Measurements from ENCODE around the gene C1QBP. TPM values are rescaled to one million over a fixed set of nuclear protein-coding genes. Genes with fewer than 3 reads are reported as not detected.
A peak's percentile ranks its signal among the peaks of the same experiment; 100 is the strongest.

C1QBP gene
- total RNA-seq, 1 donor from 2014 or later = 73.7 TPM

DNA sequence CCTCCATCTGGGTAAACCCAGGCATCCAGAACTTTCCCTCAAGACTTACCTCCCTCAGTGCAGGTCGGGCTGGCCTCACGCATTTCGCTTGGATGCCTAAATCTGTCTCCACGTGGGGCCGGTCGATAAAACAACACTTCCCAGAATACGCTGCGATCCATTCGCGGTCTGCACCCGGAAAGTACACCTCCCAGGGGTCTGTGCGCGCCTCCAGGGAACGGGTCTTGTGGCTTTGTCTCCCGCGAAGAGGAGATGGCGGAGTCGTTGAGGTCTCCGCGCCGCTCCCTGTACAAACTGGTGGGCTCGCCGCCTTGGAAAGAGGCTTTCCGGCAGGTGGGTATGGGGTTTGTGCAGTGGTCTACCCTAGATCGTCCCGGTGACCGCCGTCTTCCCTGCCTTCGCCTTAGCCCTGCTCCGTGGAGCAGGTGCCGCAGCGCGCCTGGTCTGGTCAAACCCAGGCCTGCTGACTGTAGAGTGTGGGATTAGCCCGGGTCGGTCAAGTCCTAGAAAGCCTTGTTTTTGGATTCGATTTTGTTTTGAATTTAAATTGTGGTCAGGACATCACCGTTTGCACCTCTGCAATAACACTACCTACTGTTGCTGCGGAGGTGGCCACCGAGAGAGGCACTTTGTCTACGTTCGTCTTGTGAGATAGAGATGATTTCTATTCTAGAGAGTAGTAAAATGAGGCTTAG, 18.8 kb downstream of the C1QBP start, which contains the start of gene RPAIN:
Gene RPAIN, plus strand, starts transcription at position 224 of the 695 bp plus-strand sequence. Its CDS starts 29 bp downstream, at position 253.
- peak within 1 kb of the TSS; percentile 88 for H3K27ac ChIP-seq
- ATAC-seq = peak; percentile 90
- intact Hi-C loops (cut with DNase I) = no loop called here
- H3K36me3 ChIP-seq = peaks cover 62% of the 10 kb centered on the region
- H3K4me1 ChIP-seq = peaks cover 30% of the 10 kb centered on the region
- H3K9me3 ChIP-seq = no peaks in the 10 kb centered on the region
- peak; percentile 93 for DNase-seq
- H3K27me3 ChIP-seq = no peaks in the 10 kb centered on the region
- TF ChIP-seq, protein P1, sequence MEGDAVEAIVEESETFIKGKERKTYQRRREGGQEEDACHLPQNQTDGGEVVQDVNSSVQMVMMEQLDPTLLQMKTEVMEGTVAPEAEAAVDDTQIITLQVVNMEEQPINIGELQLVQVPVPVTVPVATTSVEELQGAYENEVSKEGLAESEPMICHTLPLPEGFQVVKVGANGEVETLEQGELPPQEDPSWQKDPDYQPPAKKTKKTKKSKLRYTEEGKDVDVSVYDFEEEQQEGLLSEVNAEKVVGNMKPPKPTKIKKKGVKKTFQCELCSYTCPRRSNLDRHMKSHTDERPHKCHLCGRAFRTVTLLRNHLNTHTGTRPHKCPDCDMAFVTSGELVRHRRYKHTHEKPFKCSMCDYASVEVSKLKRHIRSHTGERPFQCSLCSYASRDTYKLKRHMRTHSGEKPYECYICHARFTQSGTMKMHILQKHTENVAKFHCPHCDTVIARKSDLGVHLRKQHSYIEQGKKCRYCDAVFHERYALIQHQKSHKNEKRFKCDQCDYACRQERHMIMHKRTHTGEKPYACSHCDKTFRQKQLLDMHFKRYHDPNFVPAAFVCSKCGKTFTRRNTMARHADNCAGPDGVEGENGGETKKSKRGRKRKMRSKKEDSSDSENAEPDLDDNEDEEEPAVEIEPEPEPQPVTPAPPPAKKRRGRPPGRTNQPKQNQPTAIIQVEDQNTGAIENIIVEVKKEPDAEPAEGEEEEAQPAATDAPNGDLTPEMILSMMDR (IDR thresholded peaks at IDR 0.05) = no peak
- peak within 1 kb of the TSS; percentile 92 for H3K4me3 ChIP-seq

DNA sequence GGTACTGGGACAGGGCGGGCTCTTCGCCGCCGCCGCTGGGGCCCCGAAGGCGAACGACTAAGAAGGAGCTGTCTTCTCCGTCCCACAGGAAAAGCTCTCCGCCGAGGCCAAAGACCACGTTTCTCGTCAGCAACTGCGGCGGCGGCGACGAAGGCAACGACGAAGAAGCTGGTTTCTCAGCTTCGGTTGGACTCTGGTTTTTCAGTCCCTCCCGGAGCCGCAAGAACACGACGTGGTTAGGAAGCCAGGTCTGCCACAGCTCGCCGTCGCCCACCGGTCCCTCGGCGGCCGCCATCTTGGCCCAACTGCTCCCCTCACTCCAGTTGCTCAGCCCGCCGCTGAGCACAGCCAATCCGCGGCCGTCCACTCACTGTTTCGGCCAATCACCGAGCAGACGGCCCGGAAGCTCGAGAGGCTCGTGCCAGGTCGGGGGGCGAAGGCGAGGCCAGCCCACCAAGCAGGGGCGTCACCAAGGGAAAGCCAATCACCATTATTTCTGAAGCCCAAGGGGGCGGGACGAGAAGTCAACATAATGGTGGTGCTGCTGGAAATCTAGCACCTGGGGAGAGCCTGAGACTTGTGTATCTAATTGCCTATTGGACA, 19.5 kb downstream of the C1QBP start, which contains the start of gene NUP88:
Gene NUP88, minus strand, starts transcription at position 307 of the 603 bp plus-strand sequence. Its CDS starts 12 bp downstream, at position 295.
- DNase-seq (peak; percentile 98), ATAC-seq (peak; percentile 99)
- H3K27me3 ChIP-seq = no peaks in the 10 kb centered on the region
- peaks cover 62% of the 10 kb centered on the region for H3K36me3 ChIP-seq
- TF ChIP-seq, protein P1 (IDR thresholded peaks at IDR 0.05) = no peak
- no peaks in the 10 kb centered on the region for H3K9me3 ChIP-seq
- H3K27ac ChIP-seq = peak within 1 kb of the TSS; percentile 88
- peaks cover 30% of the 10 kb centered on the region for H3K4me1 ChIP-seq
- intact Hi-C loops (cut with DNase I) = no loop called here
- H3K4me3 ChIP-seq = peak within 1 kb of the TSS; percentile 92

DNA sequence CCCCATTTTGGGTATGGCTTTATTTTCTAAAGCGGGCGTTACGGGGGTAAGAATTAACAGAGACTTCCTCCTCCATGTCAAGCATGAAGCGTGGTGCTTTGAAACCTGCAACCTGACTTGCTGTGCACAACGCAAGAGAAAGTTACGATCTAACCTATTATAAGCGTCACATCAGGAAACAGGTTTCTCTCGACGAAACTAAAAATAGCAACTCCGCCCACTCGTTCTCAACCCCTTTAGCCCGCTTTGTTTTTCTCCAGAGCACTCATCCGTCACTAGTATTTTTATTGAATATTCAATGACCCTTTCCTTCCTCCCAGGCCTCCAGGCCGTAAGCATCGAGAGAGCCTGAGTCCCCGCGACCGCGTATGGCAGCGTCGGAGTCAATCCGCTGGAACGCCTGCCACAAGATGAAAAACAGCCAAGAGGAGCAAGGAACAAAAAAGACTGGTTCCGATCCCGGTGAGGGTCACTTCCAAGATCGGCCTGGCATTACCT, 20.0 kb downstream of the C1QBP start:
- ATAC-seq = peak; percentile 2
- TF ChIP-seq, protein P1 (IDR thresholded peaks at IDR 0.05) = no peak
- H3K4me1 ChIP-seq = peaks cover 30% of the 10 kb centered on the region
- intact Hi-C loops (cut with DNase I) = no loop called here
- peak overlapping the region; percentile 92 for H3K4me3 ChIP-seq
- peaks cover 62% of the 10 kb centered on the region for H3K36me3 ChIP-seq
- no peak for DNase-seq
- H3K9me3 ChIP-seq = no peaks in the 10 kb centered on the region
- H3K27ac ChIP-seq = peak overlapping the region; percentile 88
- H3K27me3 ChIP-seq = no peaks in the 10 kb centered on the region

DNA sequence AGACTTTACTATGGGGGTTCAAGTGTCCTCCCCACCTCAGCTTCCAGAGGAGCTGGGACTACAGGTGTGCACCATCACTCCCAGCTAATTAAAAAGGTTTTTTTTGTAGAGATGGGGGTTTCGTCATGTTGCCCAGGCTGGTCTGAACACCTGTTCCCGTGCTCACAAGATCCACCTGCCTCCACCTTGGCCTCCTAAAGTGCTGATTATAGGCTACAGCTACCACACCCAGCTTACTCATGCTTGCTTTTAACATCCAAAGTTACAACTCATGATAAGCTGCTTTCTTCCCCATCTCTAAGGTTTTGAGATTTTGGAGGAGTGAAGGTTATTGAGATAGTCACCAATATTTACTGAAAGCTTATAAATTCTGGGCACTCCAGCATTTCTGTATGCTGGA, 22.1 kb downstream of the C1QBP start:
- no peaks in the 10 kb centered on the region for H3K27me3 ChIP-seq
- H3K27ac ChIP-seq = no peak overlapping the region
- no peaks in the 10 kb centered on the region for H3K9me3 ChIP-seq
- TF ChIP-seq, protein P1 (IDR thresholded peaks at IDR 0.05) = no peak
- intact Hi-C loops (cut with DNase I) = no loop called here
- no peak for ATAC-seq
- DNase-seq = no peak
- no peak overlapping the region for H3K4me3 ChIP-seq
- peaks cover 30% of the 10 kb centered on the region for H3K4me1 ChIP-seq
- H3K36me3 ChIP-seq = peaks cover 62% of the 10 kb centered on the region

DNA sequence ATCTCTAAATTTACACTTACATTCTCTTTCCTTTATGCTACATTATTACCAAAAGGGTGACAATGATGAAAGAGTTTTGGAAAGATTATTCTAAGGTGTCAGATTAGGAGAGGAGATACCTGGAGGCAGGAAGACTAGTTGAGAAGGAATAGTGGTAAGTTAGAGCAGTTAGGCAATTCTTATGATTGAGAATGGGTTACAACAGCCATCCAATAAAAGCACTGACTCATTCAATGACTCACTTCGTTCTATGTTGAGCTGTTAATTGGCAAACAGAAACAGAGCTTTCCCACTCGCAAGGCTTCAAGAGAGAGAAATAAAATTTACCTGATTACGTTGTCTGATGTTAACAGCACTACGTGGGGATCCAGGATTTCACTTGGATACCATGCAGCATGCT, 25.3 kb downstream of the C1QBP start:
- peaks cover 21% of the 10 kb centered on the region for H3K4me1 ChIP-seq
- no peak overlapping the region for H3K27ac ChIP-seq
- H3K27me3 ChIP-seq = no peaks in the 10 kb centered on the region
- DNase-seq (no peak), ATAC-seq (no peak)
- intact Hi-C loops (cut with DNase I) = no loop called here
- peaks cover 88% of the 10 kb centered on the region for H3K36me3 ChIP-seq
- TF ChIP-seq, protein P1 (IDR thresholded peaks at IDR 0.05) = no peak
- no peak overlapping the region for H3K4me3 ChIP-seq
- no peaks in the 10 kb centered on the region for H3K9me3 ChIP-seq
